ENCODE measurements around the gene DPP7.

DNA sequence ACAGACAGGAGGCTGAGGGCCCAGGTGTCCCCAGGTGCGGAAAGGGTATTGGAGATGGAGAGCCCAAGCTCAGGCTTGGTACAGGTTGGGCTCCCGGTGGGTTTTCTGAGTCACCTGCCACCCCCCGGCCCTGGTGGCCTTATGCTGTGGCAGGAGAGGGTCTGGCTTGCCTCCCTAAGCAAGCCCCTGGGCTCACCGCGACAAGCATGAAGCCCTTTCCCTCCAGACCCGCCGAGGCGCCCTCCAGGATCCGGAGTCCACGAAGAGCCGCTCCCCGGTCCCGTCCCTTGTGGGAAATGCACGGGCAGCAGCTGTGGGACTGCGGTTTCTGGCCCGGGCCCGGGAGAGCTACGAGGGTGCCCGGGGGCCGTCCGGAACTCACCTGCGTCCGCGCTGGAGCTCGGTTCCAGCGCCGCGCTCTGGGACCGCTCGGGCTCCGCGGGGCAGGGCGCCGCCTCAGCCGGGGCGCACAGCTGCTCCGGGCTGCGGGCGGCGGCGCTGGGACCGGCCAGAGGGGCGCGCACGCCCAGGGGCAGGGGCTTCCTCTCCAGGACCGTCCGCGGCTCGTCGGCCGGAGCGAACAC lies 44.9 kb downstream of the DPP7 start:
- TF ChIP-seq POLR2AphosphoS5 (IDR thresholded peaks at IDR 0.05; ENCODE audit: low read depth, low read length): no peak
- TF ChIP-seq, protein P1, sequence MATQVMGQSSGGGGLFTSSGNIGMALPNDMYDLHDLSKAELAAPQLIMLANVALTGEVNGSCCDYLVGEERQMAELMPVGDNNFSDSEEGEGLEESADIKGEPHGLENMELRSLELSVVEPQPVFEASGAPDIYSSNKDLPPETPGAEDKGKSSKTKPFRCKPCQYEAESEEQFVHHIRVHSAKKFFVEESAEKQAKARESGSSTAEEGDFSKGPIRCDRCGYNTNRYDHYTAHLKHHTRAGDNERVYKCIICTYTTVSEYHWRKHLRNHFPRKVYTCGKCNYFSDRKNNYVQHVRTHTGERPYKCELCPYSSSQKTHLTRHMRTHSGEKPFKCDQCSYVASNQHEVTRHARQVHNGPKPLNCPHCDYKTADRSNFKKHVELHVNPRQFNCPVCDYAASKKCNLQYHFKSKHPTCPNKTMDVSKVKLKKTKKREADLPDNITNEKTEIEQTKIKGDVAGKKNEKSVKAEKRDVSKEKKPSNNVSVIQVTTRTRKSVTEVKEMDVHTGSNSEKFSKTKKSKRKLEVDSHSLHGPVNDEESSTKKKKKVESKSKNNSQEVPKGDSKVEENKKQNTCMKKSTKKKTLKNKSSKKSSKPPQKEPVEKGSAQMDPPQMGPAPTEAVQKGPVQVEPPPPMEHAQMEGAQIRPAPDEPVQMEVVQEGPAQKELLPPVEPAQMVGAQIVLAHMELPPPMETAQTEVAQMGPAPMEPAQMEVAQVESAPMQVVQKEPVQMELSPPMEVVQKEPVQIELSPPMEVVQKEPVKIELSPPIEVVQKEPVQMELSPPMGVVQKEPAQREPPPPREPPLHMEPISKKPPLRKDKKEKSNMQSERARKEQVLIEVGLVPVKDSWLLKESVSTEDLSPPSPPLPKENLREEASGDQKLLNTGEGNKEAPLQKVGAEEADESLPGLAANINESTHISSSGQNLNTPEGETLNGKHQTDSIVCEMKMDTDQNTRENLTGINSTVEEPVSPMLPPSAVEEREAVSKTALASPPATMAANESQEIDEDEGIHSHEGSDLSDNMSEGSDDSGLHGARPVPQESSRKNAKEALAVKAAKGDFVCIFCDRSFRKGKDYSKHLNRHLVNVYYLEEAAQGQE (IDR thresholded peaks at IDR 0.05; ENCODE audit: insufficient read depth in 1 of 2, low read depth in 2 of 2, low read length in 2 of 2): no peak

Data from PFSK-1 (cell line).